ENCODE data around the gene DACT3.

The DACT3 gene

DNA sequence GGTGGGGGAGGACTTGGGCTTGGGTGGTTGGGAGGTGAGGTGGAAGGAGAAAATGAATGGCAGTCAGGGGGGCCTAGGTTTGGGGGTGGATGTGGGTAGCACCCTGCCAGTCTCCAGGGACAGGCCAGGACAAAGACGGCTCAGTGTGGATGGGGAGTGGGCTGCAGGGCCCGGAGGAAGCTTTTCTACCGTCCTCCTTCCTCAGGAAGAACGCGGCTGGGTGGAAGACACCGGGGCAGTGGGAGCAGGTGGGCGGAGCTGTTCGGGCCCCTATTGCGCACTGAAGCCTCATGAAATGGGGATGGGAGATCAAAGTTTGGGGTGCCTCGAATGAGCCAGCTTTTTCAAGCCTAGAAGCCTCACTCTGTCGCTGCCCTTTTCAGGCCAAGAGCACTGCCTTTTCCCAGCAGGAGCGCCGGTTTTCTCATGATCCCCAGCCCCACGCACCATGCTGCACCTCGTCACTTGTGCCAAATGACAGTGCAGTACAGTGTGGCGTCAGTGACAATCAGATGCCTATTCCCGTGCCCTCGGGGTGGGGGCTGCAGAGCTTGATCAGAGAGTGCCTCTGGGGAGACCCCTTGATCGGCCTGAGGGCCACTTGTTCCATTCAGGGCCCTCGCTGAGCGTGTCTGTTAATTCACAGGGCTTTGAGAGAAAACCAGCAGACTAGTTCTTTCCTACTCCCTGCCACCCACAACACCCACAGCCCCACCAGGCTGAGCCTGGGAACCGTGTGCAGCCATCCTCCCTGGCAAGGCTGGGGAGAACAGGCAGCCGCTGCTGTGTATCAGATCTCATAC, 58.4 kb downstream of the DACT3 start:
- no peak for TF ChIP-seq JUND (IDR thresholded peaks at IDR 0.05; ENCODE audit: low read depth)
- no peak for DNase-seq (ENCODE audit: low read depth in 1 of 2, low spot score in 1 of 2)
- in situ Hi-C loops (cut with HindIII; ENCODE audit: low pct_unique_long_range_greater_than_20kb, low sequenced_read_pairs) = no loop called here

DNA sequence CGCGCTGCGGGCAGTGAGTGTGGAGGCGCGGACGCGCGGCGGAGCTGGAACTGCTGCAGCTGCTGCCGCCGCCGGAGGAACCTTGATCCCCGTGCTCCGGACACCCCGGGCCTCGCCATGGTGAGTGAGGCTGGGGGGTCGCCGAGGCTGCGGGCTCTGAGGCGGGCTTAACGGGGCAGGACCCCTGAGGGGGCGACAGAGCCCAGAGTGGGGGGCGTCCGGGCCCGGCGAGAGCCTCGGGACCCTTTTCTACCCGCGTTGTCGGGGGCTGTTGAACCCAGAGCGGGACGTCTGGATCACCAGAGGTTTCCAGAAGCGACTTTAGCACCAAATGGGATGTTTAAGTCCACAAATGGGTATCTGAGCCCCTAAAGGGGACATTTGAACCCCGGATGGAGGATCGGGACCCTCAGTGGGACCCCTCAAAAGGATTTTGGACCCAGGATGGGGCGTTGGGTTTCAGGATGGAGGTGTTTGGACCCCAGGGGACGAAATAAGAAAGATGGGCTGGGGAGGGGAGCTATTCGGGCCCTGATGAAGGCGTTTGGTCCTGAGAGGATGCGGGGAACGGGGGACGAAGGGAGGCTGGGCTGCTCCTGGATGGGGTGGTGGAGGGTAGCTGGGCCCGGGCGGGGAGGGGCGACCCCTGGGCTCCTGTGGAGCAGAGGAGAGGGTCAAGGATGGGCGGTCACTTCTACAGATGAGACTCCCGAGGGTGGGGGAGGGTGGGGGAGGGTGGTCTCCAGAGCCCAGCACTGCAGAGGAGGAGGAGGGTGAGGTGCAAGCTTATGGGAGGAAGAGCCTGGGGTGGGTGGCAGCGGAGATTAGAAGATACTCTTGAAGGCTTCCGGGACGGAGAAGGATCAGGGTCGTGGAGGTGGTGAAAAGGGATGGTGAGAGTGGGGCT, 59.4 kb downstream of the DACT3 start, which contains the start of gene CALM3:
TSS of gene CALM3 (plus strand) at position 13 of the 907 bp plus-strand sequence. CDS start at position 118, 105 bp downstream.
- DNase-seq (ENCODE audit: low read depth in 1 of 2, low spot score in 1 of 2) = no peak
- in situ Hi-C loops (cut with HindIII; ENCODE audit: low pct_unique_long_range_greater_than_20kb, low sequenced_read_pairs) = no loop called here

DNA sequence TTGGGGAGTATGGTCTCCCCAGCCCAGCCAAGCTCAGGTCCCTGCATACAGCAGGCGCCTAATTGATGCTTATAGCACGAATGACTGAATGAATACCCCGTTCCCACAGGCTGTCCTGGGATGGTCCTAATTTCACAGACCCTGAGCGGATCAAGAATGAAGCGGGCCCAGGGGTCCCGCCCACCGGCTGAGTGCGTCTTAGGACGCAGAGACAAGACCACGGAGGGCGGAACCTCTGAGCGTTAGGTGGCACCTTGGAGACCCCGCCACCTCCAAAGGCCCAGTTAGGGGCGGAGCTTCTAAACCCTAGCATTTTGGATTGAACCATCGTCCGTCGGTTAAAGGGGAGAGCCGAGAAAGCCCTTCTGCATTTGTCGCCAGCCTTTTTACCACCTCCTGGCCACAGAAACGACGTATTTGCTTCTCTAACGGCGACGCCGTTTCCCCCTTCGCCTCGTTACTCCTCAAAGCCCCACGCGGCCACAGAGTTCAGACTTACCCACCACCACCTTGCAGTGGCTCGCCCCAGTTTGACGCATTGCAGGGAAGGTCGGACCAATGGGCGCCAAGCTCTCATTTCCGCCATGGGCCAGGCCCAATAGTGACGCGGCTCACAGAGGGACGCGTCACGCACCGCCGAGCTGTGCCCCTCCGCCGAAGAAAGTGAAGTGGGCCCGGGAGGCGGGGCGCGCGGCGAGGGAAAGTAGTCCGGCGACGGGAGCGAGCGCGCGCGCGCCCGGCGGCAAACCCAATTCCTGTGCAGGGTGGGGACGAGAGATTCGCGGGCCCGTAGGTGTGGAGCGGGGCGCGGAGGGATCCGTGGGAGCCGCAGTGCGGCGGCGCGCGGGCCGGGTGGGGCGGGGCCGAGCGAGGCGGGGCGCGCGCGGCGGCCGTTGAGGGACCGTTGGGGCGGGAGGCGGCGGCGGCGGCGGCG, 60.3 kb downstream of the DACT3 start:
- TF ChIP-seq JUND (IDR thresholded peaks at IDR 0.05; ENCODE audit: low read depth) = no peak
- peak; percentile 83 to 98 for DNase-seq (ENCODE audit: low read depth in 1 of 2, low spot score in 1 of 2)
- in situ Hi-C loops (cut with HindIII; ENCODE audit: low pct_unique_long_range_greater_than_20kb, low sequenced_read_pairs) = no loop called here

More for the DNA sequence above, 59.4 kb downstream of the DACT3 start, which contains the start of gene CALM3:
- TF ChIP-seq JUND (IDR thresholded peaks at IDR 0.05; ENCODE audit: low read depth) = no peak

- in situ Hi-C loops (cut with HindIII; ENCODE audit: low pct_unique_long_range_greater_than_20kb, low sequenced_read_pairs) = no loop called here
- TF ChIP-seq JUND (IDR thresholded peaks at IDR 0.05; ENCODE audit: low read depth) = no peak
- DNase-seq (ENCODE audit: low read depth in 1 of 2, low spot score in 1 of 2) = peak in 1 of 2 experiments; percentile 28
Observed at GRCh38 chr19:46599716-46600373, 61.1 kb downstream of the DACT3 start.

DNA sequence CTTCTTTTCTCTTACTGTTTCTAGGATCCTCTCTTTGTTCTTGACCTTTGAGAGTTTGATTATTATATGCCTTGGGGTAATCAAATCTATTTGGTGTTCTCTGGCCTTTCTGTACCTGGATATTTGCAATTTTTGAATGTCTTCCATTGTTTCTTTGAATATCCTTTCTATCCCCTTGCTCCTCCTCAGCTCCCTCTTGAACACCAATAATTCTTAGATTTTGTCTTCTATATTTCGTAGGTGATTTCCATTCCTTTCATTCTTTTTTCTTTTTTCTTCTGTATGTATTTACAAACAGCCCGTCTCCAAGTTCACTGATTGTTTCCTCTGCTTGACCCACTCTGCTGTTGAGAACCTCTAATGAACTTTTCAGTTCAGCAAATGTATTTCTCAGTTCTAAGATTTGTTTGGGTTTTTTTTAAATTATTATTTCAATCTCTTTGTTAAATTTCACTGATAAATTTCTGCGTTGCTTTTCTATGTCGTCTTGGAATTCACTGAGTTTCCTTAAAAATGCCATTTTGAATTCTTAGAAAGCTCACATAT, 62.5 kb downstream of the DACT3 start:
- no peak for DNase-seq (ENCODE audit: low read depth in 1 of 2, low spot score in 1 of 2)
- in situ Hi-C loops (cut with HindIII; ENCODE audit: low pct_unique_long_range_greater_than_20kb, low sequenced_read_pairs) = no loop called here
- TF ChIP-seq JUND (IDR thresholded peaks at IDR 0.05; ENCODE audit: low read depth) = no peak
